A549 (cell line): ENCODE data around the gene SOX6. TPM values are rescaled to one million over a fixed set of nuclear protein-coding genes. Genes with fewer than 3 reads are reported as not detected.

Experiments
- ATAC-seq, 2 experiments: fragments of 200-7000 bp in 1 of 2; fragments of >200 bp in 1 of 2; cut with Nextera tagmentation in 1 of 2; cut with Tn5 transposase in 1 of 2; 3 replicates each; pipeline versions ENCODE4 v1.8.0 to v1.9.1; 2018 to 2020; ENCODE audit warnings: mild to moderate bottlenecking in 1 of 2, moderate library complexity in 1 of 2
- CTCF ChIA-PET: fragments of 300-600 bp; sonication (Branson Sonifier 250); formaldehyde crosslinking; extraction: SDS; loops from one replicate; lab custom pipeline; 2021; ENCODE audit warnings: antibody characterized with exemption, inconsistent platforms; lab: Yijun Ruan, JAX
- POLR2A ChIA-PET: fragments of 350-600 bp; formaldehyde crosslinking; extraction: SDS; loops from one replicate; lab custom pipeline; 2021; ENCODE audit warnings: antibody characterized with exemption, inconsistent platforms; lab: Yijun Ruan, JAX
- DNase-seq, 2 experiments: peaks; one replicate each; pipeline versions ENCODE4 v3.0.0 to v3.0.0-alpha.2; 2011 to 2016; ENCODE audit warnings: low read depth in 1 of 2, low spot score in 1 of 2
- FAIRE-seq: peaks from 2 replicates; lab custom pipeline; 2011; peaks lifted over from hg19 to GRCh38; lab: Jason Lieb, UNC
- H3K27ac ChIP-seq, 2 experiments: fragments of >200 bp; sonication (Bioruptor Twin); formaldehyde crosslinking; 3 replicates each; pipeline ENCODE4 v1.5.1; 2016 to 2017
- H3K4me1 ChIP-seq: fragments of >200 bp; sonication (Bioruptor Twin); formaldehyde crosslinking; 3 replicates; pipeline ENCODE4 v1.6.1; 2016
- H3K4me2 ChIP-seq: fragments of >200 bp; sonication (Bioruptor Twin); formaldehyde crosslinking; 3 replicates; pipeline ENCODE4 v1.6.1; 2016
- H3K4me3 ChIP-seq: fragments of >200 bp; sonication (Bioruptor Twin); formaldehyde crosslinking; 3 replicates; pipeline ENCODE4 v1.5.1; 2016
- H3K9me3 ChIP-seq: fragments of >200 bp; sonication (Bioruptor Twin); formaldehyde crosslinking; 3 replicates; pipeline ENCODE4 v1.6.1; 2016
- CHD4 ChIP-seq: fragments of 200-600 bp; sonication (generic); IDR thresholded peaks from 2 replicates; pipeline ENCODE4 v1.6.1; 2016; ENCODE audit warnings: antibody characterized with exemption, mild to moderate bottlenecking, borderline replicate concordance
- CTCF ChIP-seq: fragments of >200 bp; sonication (Bioruptor Twin); formaldehyde crosslinking; IDR thresholded peaks from 3 replicates; pipeline ENCODE4 v1.5.1; 2016
- EHF ChIP-seq: fragments of 250-450 bp; sonication (Bioruptor Pico); IDR thresholded peaks from 2 replicates; pipeline ENCODE4 v1.5.0; 2020; ENCODE audit warnings: mild to moderate bottlenecking
- EHMT2 ChIP-seq: fragments of 200-600 bp; sonication (generic); IDR thresholded peaks from 2 replicates; pipeline ENCODE4 v1.6.1; 2016; ENCODE audit warnings: antibody characterized with exemption, low read depth, mild to moderate bottlenecking, moderate library complexity
- ELK1 ChIP-seq: fragments of 150-350 bp; IDR thresholded peaks from 2 replicates; pipeline ENCODE4 v1.6.1; 2014; ENCODE audit warnings: low read depth, mild to moderate bottlenecking, low read length
- ESRRA ChIP-seq: fragments of 150-350 bp; IDR thresholded peaks from 2 replicates; pipeline ENCODE4 v1.6.1; 2014; ENCODE audit warnings: mild to moderate bottlenecking, low read length, borderline replicate concordance
- FOSL2 ChIP-seq, 2 experiments: fragments of 450-650 bp in 1 of 2; fragments of >200 bp in 1 of 2; sonication (Bioruptor Twin) in 1 of 2; formaldehyde crosslinking; IDR thresholded peaks; 2 replicates each; pipeline versions ENCODE4 v1.5.0 to v1.6.1; 2016 to 2020; ENCODE audit warnings: mild to moderate bottlenecking in 1 of 2, moderate library complexity in 1 of 2
- GATA3 ChIP-seq: IDR thresholded peaks from 2 replicates; pipeline ENCODE4 v1.6.1; 2012; ENCODE audit warnings: borderline replicate concordance
- HOXA7 ChIP-seq: fragments of 250-450 bp; sonication (Bioruptor Pico); IDR thresholded peaks from 2 replicates; pipeline ENCODE4 v1.5.0; 2020; ENCODE audit warnings: mild to moderate bottlenecking, moderate library complexity
- JUN ChIP-seq, 2 experiments: fragments of >200 bp; sonication (Bioruptor Twin); formaldehyde crosslinking; IDR thresholded peaks; 2 replicates in 1 of 2; 3 replicates in 1 of 2; pipeline ENCODE4 v1.6.1; 2016 to 2017
- JUNB ChIP-seq: fragments of >200 bp; sonication (Bioruptor Twin); formaldehyde crosslinking; IDR thresholded peaks from 2 replicates; pipeline ENCODE4 v1.6.1; 2016
- MAFK ChIP-seq: fragments of 450-650 bp; IDR thresholded peaks from 2 replicates; pipeline ENCODE4 v1.6.1; 2014; ENCODE audit not compliant: partially characterized antibody
- NPAS2 ChIP-seq: fragments of 250-450 bp; sonication (Bioruptor Pico); IDR thresholded peaks from 2 replicates; pipeline ENCODE4 v1.8.0; 2022; ENCODE audit warnings: mild to moderate bottlenecking, moderate library complexity, borderline replicate concordance
- RARB ChIP-seq: fragments of 250-450 bp; sonication (Bioruptor Pico); IDR thresholded peaks from 2 replicates; pipeline ENCODE4 v1.8.0; 2021; ENCODE audit warnings: mild to moderate bottlenecking, moderate library complexity
- RCOR1 ChIP-seq: fragments of 150-350 bp; IDR thresholded peaks from 2 replicates; pipeline ENCODE4 v1.6.1; 2014; ENCODE audit warnings: antibody characterized with exemption, low read length, low read depth
- SMC3 ChIP-seq: fragments of >200 bp; sonication (Bioruptor Twin); formaldehyde crosslinking; IDR thresholded peaks from 3 replicates; pipeline ENCODE4 v1.6.1; 2018; ENCODE audit warnings: inconsistent platforms
- ZC3H11A ChIP-seq: fragments of 450-650 bp; IDR thresholded peaks from 2 replicates; pipeline ENCODE4 v1.6.1; 2014; ENCODE audit warnings: antibody characterized with exemption, mild to moderate bottlenecking
- ZNF302 ChIP-seq: fragments of 250-450 bp; sonication (Bioruptor Pico); IDR thresholded peaks from 2 replicates; pipeline ENCODE4 v1.9.0; 2021; ENCODE audit warnings: inconsistent platforms, mild to moderate bottlenecking, moderate library complexity
- WGBS: methylation state at CpG from one replicate; pipeline ENCODE4 v1.1.6; 2017; ENCODE audit errors: missing lambda C conversion rate; 5-methylcytosine and 5-hydroxymethylcytosine counted together
- polyA plus RNA-seq, 4 experiments: library from polyadenylated mRNA; depleted of rRNA in 3 of 4; stranded (reverse); fragments of >200 nt; fragmentation: RNase III in 1 of 4; extraction: RNeasy Plus Mini Kit Qiagen cat#74134 plus additional on column Dnase treatment in 1 of 4; gene quantifications; 2 replicates in 3 of 4; 3 replicates in 1 of 4; pipeline ENCODE4 v1.2.3, GENCODE V29; 2011 to 2017
- TF ChIP-seq, protein P1 (sequence below): fragments of >200 bp; sonication (Bioruptor Twin); formaldehyde crosslinking; IDR thresholded peaks from 2 replicates; pipeline ENCODE4 v1.6.1; 2016

The SOX6 gene
- polyA plus RNA-seq, 2 of the 4 experiments (the other 2 are of a cell fraction), result 0.18 TPM; not detected in 1

DNA sequence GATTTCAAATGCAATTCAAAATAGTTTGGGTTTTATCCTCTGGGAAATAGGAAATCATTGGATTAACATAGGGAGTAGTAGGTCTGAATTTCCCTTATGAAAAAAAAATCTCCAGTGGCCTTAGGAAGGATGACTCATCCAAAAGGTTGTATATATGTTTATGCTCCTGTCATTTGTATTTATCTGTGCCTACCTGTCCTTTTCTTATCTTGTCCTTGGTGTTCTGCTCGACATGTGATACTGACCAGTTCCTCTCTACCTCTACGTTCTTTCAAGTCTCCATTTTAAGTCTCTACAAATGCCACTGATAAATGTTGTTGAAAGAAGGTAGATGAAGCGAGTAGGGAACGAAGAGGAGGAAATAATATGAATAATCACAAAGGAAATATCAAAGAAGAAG, 3.0 kb upstream of the SOX6 start:
- Histone ChIP-seq H3K4me3 (no peak overlapping the region), H3K27ac (no peak overlapping the region), H3K9me3 (no peaks in the 10 kb centered on the region), H3K4me1 (no peaks in the 10 kb centered on the region), H3K4me2 (no peak overlapping the region)
- FAIRE-seq (no peak), DNase-seq (no peak), ATAC-seq (no peak)
- 14% methylated on average over 4 of the region's 4 CpGs for WGBS
- TF ChIP-seq JUNB (no peak), FOSL2 (IDR thresholded peaks at IDR 0.05) (no peak), FOSL2 (CRISPR knock-in tag; IDR thresholded peaks at IDR 0.05) (peak; percentile 53; the same call in 1 of the 2 replicates)
- POLR2A ChIA-PET, result no interaction called here
- CTCF ChIA-PET, result no interaction called here

GRCh38 chr11:16358726-16359125, 2.4 kb upstream of the SOX6 start:
- ATAC-seq (no peak), DNase-seq (no peak), FAIRE-seq (no peak)
- H3K4me1 ChIP-seq, result no peaks in the 10 kb centered on the region
- H3K9me3 ChIP-seq, result no peaks in the 10 kb centered on the region
- TF ChIP-seq JUN (IDR thresholded peaks at IDR 0.05), result no peak
- no peak for TF ChIP-seq MAFK
- TF ChIP-seq CHD4, result no peak
- TF ChIP-seq, protein P1, sequence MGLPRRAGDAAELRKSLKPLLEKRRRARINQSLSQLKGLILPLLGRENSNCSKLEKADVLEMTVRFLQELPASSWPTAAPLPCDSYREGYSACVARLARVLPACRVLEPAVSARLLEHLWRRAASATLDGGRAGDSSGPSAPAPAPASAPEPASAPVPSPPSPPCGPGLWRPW, result no peak
- no peak for TF ChIP-seq GATA3
- TF ChIP-seq ZNF302 (CRISPR knock-in tag), result no peak
- TF ChIP-seq ESRRA, result no peak
- no peak overlapping the region for H3K27ac ChIP-seq
- CTCF ChIA-PET, result no interaction called here
- H3K4me3 ChIP-seq, result no peak overlapping the region
- no peak overlapping the region for H3K4me2 ChIP-seq
- POLR2A ChIA-PET, result no interaction called here

DNA sequence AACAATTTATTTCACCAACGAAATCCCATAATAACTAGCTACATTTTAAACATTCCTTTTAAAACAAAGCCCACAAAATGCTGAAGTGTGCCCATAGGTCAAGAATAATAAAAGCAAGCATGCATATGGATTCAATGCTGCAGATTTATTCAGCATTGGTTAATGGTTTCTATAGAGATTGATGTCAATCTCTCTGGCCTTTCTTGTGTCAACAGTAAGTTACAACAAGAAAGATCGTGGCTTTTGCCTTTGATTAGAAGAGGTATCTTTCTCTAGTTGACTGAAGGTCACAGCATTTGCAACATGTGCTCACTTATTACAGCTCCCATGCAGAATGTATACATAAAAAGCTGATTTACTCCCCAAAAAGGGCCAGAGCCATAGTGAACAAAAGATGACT, 1.4 kb upstream of the SOX6 start:
- H3K4me2 ChIP-seq, result no peak overlapping the region
- no peaks in the 10 kb centered on the region for H3K9me3 ChIP-seq
- ChIA-PET POLR2A (no interaction called here), CTCF (interaction anchor here (1.0 kb wide), 1 partner anchor 46 kb away, joined by 3 read pairs; no protein-coding TSS in a partner anchor)
- FAIRE-seq (no peak), DNase-seq (no peak), ATAC-seq (no peak)
- no peak overlapping the region for H3K4me3 ChIP-seq
- H3K27ac ChIP-seq, result no peak overlapping the region
- H3K4me1 ChIP-seq, result no peaks in the 10 kb centered on the region
- WGBS, result 0% methylated on average over 2 of the region's 2 CpGs
- TF ChIP-seq RCOR1 (no peak), HOXA7 (CRISPR knock-in tag) (no peak), CTCF (no peak), EHF (CRISPR knock-in tag) (no peak), ZC3H11A (no peak), SMC3 (no peak), EHMT2 (no peak), NPAS2 (CRISPR knock-in tag) (no peak), ELK1 (no peak), RARB (CRISPR knock-in tag) (no peak)
